K562 (cell line): Measurements from ENCODE around the gene RINL. TPM values are rescaled to one million over a fixed set of nuclear protein-coding genes. Genes with fewer than 3 reads are reported as not detected.
A peak's percentile ranks its signal among the peaks of the same experiment; 100 is the strongest.

ENCODE experiments used
- ATAC-seq: fragments of 200-7000 bp; cut with Tn5 transposase; 3 replicates; pipeline ENCODE4 v1.9.1; 2020; ENCODE audit warnings: moderate library complexity
- BruUV-seq: library from RNA; stranded (reverse); fragments of 400-500 nt; replicated peaks from 2 replicates; lab custom pipeline; 2021; lab: Mats Ljungman, UMichigan
- CTCF ChIA-PET: fragments of 300-600 bp; formaldehyde crosslinking; extraction: SDS; loops from one replicate; lab custom pipeline; 2021; ENCODE audit warnings: low intra/inter-chr PET ratio; lab: Yijun Ruan, JAX
- POLR2A ChIA-PET: fragments of 300-600, 350-650 bp; sonication (Branson Sonifier 250); formaldehyde crosslinking; extraction: SDS; loops from one replicate; lab custom pipeline; 2021; ENCODE audit warnings: antibody characterized with exemption, inconsistent platforms; lab: Yijun Ruan, JAX
- DNase-seq, 4 experiments: peaks; one replicate each; pipeline versions ENCODE4 v3.0.0 to v3.0.0-alpha.2; 2011 to 2018; ENCODE audit warnings: low spot score in 3 of 4, mixed read lengths in 3 of 4; ENCODE audit errors: extremely low read depth in 1 of 4
- FAIRE-seq: peaks from 2 replicates; lab custom pipeline; 2011; peaks lifted over from hg19 to GRCh38; lab: Jason Lieb, UNC
- H2AFZ ChIP-seq: 2 replicates; pipeline ENCODE4 v1.6.0; 2011; ENCODE audit warnings: low read depth, low read length, control low read depth, inconsistent platforms
- H3K27ac ChIP-seq: fragments of 200-600 bp; 3 replicates; pipeline ENCODE4 v1.8.0; 2011; ENCODE audit warnings: low read depth, mild to moderate bottlenecking, control low read depth, inconsistent platforms, low read length, moderate library complexity, mixed read lengths; ENCODE audit errors: extremely low read depth
- H3K27me3 ChIP-seq, 2 experiments: fragments of 300-600 bp in 1 of 2; 2 replicates in 1 of 2; 3 replicates in 1 of 2; pipeline versions ENCODE4 v1.6.0 to v1.8.0; 2011; ENCODE audit warnings: inconsistent platforms in 2 of 2, low read length in 2 of 2, mild to moderate bottlenecking in 1 of 2, mixed read lengths in 1 of 2, moderate library complexity in 1 of 2; ENCODE audit not compliant: control insufficient read depth in 2 of 2, insufficient read depth in 2 of 2
- H3K36me3 ChIP-seq: fragments of 300-600 bp; 3 replicates; pipeline ENCODE4 v1.8.0; 2011; ENCODE audit warnings: mild to moderate bottlenecking, low read length, inconsistent platforms; ENCODE audit not compliant: control insufficient read depth, insufficient read depth
- H3K4me1 ChIP-seq, 2 experiments: fragments of 200-600 bp in 1 of 2; replicated peaks in 1 of 2; 2 replicates in 1 of 2; 3 replicates in 1 of 2; pipeline versions ENCODE4 v1.5.1 to v1.8.0; 2011; ENCODE audit warnings: inconsistent platforms in 2 of 2, low read length in 2 of 2, mild to moderate bottlenecking in 1 of 2, mixed read lengths in 1 of 2, moderate library complexity in 1 of 2; ENCODE audit not compliant: control insufficient read depth in 2 of 2, insufficient read depth in 2 of 2
- H3K4me2 ChIP-seq: 2 replicates; pipeline ENCODE4 v1.6.1; 2011; ENCODE audit warnings: low read length, control low read depth, inconsistent platforms, mixed read lengths; ENCODE audit not compliant: insufficient read depth
- H3K4me3 ChIP-seq: fragments of 200-600 bp; sonication (generic), shearing (Covaris generic); 2 replicates; pipeline ENCODE4 v1.5.1; 2016; ENCODE audit warnings: control low read depth, inconsistent platforms
- H3K79me2 ChIP-seq: fragments of 200-600 bp; 3 replicates; pipeline ENCODE4 v1.8.0; 2011; ENCODE audit warnings: low read length, inconsistent platforms; ENCODE audit not compliant: control insufficient read depth, insufficient read depth
- H3K9ac ChIP-seq, 2 experiments: 2 replicates each; pipeline versions ENCODE4 v1.6.0 to v1.6.1; 2011; ENCODE audit warnings: low read depth in 2 of 2, low read length in 2 of 2, control low read depth in 1 of 2, inconsistent platforms in 1 of 2, mild to moderate bottlenecking in 1 of 2, mixed read lengths in 1 of 2; ENCODE audit not compliant: insufficient read depth in 1 of 2
- H3K9me1 ChIP-seq: one replicate; pipeline ENCODE4 v1.6.0; 2011; ENCODE audit warnings: inconsistent platforms, mild to moderate bottlenecking, low read length, moderate library complexity; ENCODE audit not compliant: control insufficient read depth, insufficient read depth
- H3K9me3 ChIP-seq: replicated peaks from 2 replicates; pipeline ENCODE4 v1.5.1; 2011; ENCODE audit warnings: low read depth, low read length, inconsistent platforms; ENCODE audit not compliant: control insufficient read depth, insufficient read depth
- H4K20me1 ChIP-seq: replicated peaks from 2 replicates; pipeline ENCODE4 v1.6.1; 2011; ENCODE audit warnings: low read length, inconsistent platforms, mixed read lengths; ENCODE audit not compliant: control insufficient read depth, insufficient read depth
- BACH1 ChIP-seq: fragments of 200-800 bp; sonication (Bioruptor generic); IDR thresholded peaks from 2 replicates; pipeline ENCODE4 v1.6.1; 2016; ENCODE audit warnings: missing genetic modification characterization, missing compliant biosample characterization
- CBFA2T3 ChIP-seq: fragments of 450-650 bp; IDR thresholded peaks from 2 replicates; pipeline ENCODE4 v1.6.1; 2017
- GTF2A2 ChIP-seq: IDR thresholded peaks from 2 replicates; pipeline ENCODE4 v1.6.1; 2016; ENCODE audit warnings: mild to moderate bottlenecking, missing genetic modification characterization, missing compliant biosample characterization
- HMG20A ChIP-seq: fragments of 450-650 bp; formaldehyde crosslinking; conservative IDR thresholded peaks from 2 replicates; pipeline ENCODE4 v1.4.0; 2020; ENCODE audit warnings: mild to moderate bottlenecking, mixed read lengths
- KDM1A ChIP-seq, 2 experiments: fragments of 450-650 bp; IDR thresholded peaks; 2 replicates each; pipeline ENCODE4 v1.6.1; 2016; ENCODE audit warnings: mild to moderate bottlenecking in 2 of 2
- LARP7 ChIP-seq: fragments of 450-650 bp; IDR thresholded peaks from 2 replicates; pipeline ENCODE4 v1.6.1; 2016
- MEIS2 ChIP-seq: fragments of 450-650 bp; IDR thresholded peaks from 2 replicates; pipeline ENCODE4 v1.6.1; 2014; ENCODE audit warnings: mild to moderate bottlenecking; ENCODE audit not compliant: partially characterized antibody
- RB1 ChIP-seq: fragments of 450-650 bp; IDR thresholded peaks from 2 replicates; pipeline ENCODE4 v1.6.1; 2017; ENCODE audit warnings: low read depth, mild to moderate bottlenecking
- THAP7 ChIP-seq: fragments of 250-450 bp; sonication (Bioruptor Pico); IDR thresholded peaks from 2 replicates; pipeline ENCODE4 v1.5.0; 2021
- ZNF318 ChIP-seq, 2 experiments: fragments of 450-650 bp; IDR thresholded peaks; 2 replicates each; pipeline ENCODE4 v1.6.1; 2016; ENCODE audit warnings: mild to moderate bottlenecking in 2 of 2, borderline replicate concordance in 1 of 2, low read depth in 1 of 2, moderate library complexity in 1 of 2
- whole genome bisulfite sequencing: fragments of 100-300 bp; shearing (Covaris generic); methylation state at CpG from one replicate; pipeline ENCODE4 v1.1.6; 2016; ENCODE audit warnings: low coverage, mixed read lengths; ENCODE audit not compliant: insufficient coverage; ENCODE audit errors: missing lambda C conversion rate; 5-methylcytosine and 5-hydroxymethylcytosine counted together
- in situ Hi-C: fragments of 300-500 bp; cut with MboI; formaldehyde crosslinking; loops from 4 replicates; pipeline ENCODE4 v1.15.0; 2018; ENCODE audit warnings: inconsistent platforms, mixed read lengths
- intact Hi-C: fragments of 100-400 bp; cut with micrococcal nuclease; formaldehyde crosslinking; loops from 2 replicates; pipeline ENCODE4 v1.14.2; 2022
- polyA plus RNA-seq, 8 experiments: library from polyadenylated mRNA; depleted of rRNA in 4 of 8; stranded (reverse) in 5 of 8; unstranded in 3 of 8; fragments of >200 nt; fragmentation: Nextera tagmentation in 2 of 8; fragmentation: Illumina TruSeq in 1 of 8; extraction: Ambion mirVana in 2 of 8; extraction: Trizol in 1 of 8; gene quantifications; 2 replicates each; pipeline versions ENCODE4 v1.2.1 to v1.2.3, GENCODE V29; 2011 to 2014; ENCODE audit warnings: inconsistent platforms in 1 of 8, missing spikeins in 1 of 8
- total RNA-seq, 7 experiments: library from RNA; depleted of rRNA in 6 of 7; stranded (reverse); fragments of >200 nt in 6 of 7; fragmentation: Illumina TruSeq in 2 of 7; extraction: Trizol in 2 of 7; gene quantifications; 2 replicates each; pipeline versions ENCODE4 v1.2.1 to v1.2.3, GENCODE V29; 2011 to 2021; ENCODE audit warnings: low replicate concordance in 1 of 7

Gene RINL
- total and polyA plus RNA-seq, 9 of the 15 experiments (the other 6 are each of a cell fraction or from before 2014, with no cell fraction given): 0.82 to 10.9 (median 4.9) TPM

GRCh38 chr19:38830039-38830733 is 47.9 kb downstream of the RINL start:
- in situ Hi-C loops (no loop called here), intact Hi-C loops (loop anchor here (5.0 kb wide), 2 partner anchors 93 to 102 kb away; partner anchors contain the start of genes MRPS12 and SARS2)
- no TSS peak for BruUV-seq
- Histone ChIP-seq H4K20me1 (no peaks in the 10 kb centered on the region), H3K9me1 (no peaks in the 10 kb centered on the region), H3K4me3 (no peak overlapping the region), H3K79me2 (peaks cover 10% of the 10 kb centered on the region), H3K27me3 (no peaks in the 10 kb centered on the region), H3K4me1 (peaks cover 13 to 29% of the 10 kb centered on the region in 2 experiments; a peak in 4 of 5 replicates), H3K4me2 (no peak overlapping the region), H3K36me3 (peaks cover 21% of the 10 kb centered on the region; the same call in 2 of the 3 replicates), H3K27ac (no peak overlapping the region), H3K9ac (no peak overlapping the region), H2AFZ (no peak overlapping the region), H3K9me3 (no peaks in the 10 kb centered on the region)
- WGBS: 62% methylated on average over 4 of the region's 4 CpGs
- ChIA-PET POLR2A (no interaction called here), CTCF (no interaction called here)
- FAIRE-seq (no peak), DNase-seq (no peak), ATAC-seq (no peak)
- TF ChIP-seq RB1 (no peak), LARP7 (no peak), MEIS2 (no peak), BACH1 (tag) (no peak), THAP7 (CRISPR knock-in tag) (no peak), KDM1A (IDR thresholded peaks at IDR 0.05) (peak; percentile 29 to 54; a peak in 2 of 4 replicates), HMG20A (CRISPR knock-in tag) (no peak), CBFA2T3 (peak; percentile 18; the same call in 1 of the 2 replicates), ZNF318 (IDR thresholded peaks at IDR 0.05; ENCODE audit: borderline replicate concordance in 1 of 2, low read depth in 1 of 2) (no peak), GTF2A2 (tag) (no peak)
